ENCODE data around the gene PSG5.
"Not testable (repeated sequence)": the region's sequence is repeated elsewhere in the genome, so short reads cannot be mapped to it uniquely, and the experiment has no call there.

The PSG5 gene

DNA sequence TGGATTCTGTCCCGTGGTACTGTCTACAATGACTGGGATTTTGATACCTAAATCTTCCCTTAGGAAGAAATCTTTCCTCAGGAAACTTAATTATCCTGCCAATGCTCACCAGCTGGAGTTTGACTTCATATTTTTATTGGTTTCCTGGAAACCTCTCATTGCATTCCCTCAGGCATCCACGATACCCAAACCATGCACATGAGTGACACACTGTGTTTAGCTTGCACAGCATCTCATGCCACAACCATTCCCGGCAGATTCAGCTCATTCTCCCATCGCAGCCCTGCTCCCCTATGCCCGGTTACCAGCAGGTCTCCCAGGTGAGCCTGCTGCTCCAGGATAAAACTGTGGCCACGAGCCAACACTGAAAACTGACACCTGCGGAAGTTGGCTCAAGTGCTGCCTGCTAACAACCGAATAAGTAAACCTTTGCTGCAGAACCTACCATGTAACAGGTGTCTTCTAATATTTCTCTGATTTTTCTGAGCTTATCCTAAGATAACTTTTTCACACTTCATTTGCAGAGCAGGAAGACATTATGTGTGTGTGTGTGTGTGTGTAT lies 55.0 kb downstream of the PSG5 start:
- 69 to 80% methylated on average over 7 of the region's 8 CpGs for WGBS, 2 experiments (ENCODE audit: insufficient coverage in 2 of 2)
- not testable (repeated sequence) for H3K4me1 ChIP-seq (ENCODE audit: control insufficient read depth, insufficient read depth, low read length, poor library complexity, severe bottlenecking)

DNA sequence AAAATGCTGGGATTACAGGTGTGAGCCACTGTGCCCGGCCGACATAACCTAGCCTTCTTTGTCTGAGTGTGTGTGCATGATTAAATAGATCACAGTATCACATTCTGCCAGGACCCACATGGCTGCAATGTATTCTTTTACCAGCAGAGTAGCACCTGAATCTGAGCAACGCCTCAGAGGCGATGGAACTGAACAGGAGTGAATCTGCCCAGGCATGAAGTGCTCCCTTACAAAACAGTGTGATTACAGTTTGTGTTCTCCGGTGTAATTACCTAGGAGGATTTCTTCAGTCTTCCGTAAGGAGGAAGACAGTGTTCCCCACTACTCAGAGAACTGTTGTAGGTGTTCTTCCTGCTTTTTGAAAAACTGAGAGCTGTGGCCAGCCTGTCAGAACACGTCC lies 57.1 kb downstream of the PSG5 start:
- H3K4me1 ChIP-seq (ENCODE audit: control insufficient read depth, insufficient read depth, low read length, poor library complexity, severe bottlenecking); H3K4me3 ChIP-seq (ENCODE audit: extremely low read depth, insufficient read depth, low read length, poor library complexity, severe bottlenecking); H3K27ac ChIP-seq (ENCODE audit: low read depth, low read length, severe bottlenecking); H3K36me3 ChIP-seq (ENCODE audit: control insufficient read depth, insufficient read depth, low read length); H3K9me3 ChIP-seq (ENCODE audit: control insufficient read depth, low read length): not testable (repeated sequence)
- 87 to 90% methylated on average over 2 to 3 of the region's 7 CpGs for WGBS, 2 experiments (ENCODE audit: insufficient coverage in 2 of 2)

More for the DNA sequence above, 55.0 kb downstream of the PSG5 start:
- H3K27ac ChIP-seq (ENCODE audit: low read depth, low read length, severe bottlenecking); H3K36me3 ChIP-seq (ENCODE audit: control insufficient read depth, insufficient read depth, low read length); H3K4me3 ChIP-seq (ENCODE audit: extremely low read depth, insufficient read depth, low read length, poor library complexity, severe bottlenecking); H3K9me3 ChIP-seq (ENCODE audit: control insufficient read depth, low read length): not testable (repeated sequence)

DNA sequence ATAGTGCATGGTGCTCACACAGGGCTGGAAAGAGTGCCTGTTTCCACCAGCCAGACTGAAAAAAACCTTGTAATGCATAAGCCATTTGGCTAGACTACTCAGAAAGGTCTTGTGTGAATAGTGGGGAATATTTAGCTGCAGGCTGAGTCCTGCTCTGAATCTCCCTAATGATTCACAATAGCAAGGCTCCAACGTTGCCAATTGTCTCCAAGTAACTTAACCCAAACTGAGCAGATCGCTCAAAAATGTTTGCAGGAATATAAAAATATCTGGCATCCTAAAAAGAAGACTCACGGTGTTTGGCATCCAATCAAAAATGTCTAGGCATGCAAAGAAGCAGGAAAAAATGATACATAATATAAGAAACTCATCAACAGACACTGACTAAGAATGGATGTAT lies 59.0 kb downstream of the PSG5 start:
- H3K4me3 ChIP-seq (ENCODE audit: extremely low read depth, insufficient read depth, low read length, poor library complexity, severe bottlenecking); H3K36me3 ChIP-seq (ENCODE audit: control insufficient read depth, insufficient read depth, low read length); H3K9me3 ChIP-seq (ENCODE audit: control insufficient read depth, low read length); H3K27ac ChIP-seq (ENCODE audit: low read depth, low read length, severe bottlenecking); H3K4me1 ChIP-seq (ENCODE audit: control insufficient read depth, insufficient read depth, low read length, poor library complexity, severe bottlenecking): not testable (repeated sequence)
- 90% methylated on average over 2 of the region's 3 CpGs; no CpG with 5 or more reads in 1 of the 2 experiments for WGBS, 2 experiments (ENCODE audit: insufficient coverage in 2 of 2)

DNA sequence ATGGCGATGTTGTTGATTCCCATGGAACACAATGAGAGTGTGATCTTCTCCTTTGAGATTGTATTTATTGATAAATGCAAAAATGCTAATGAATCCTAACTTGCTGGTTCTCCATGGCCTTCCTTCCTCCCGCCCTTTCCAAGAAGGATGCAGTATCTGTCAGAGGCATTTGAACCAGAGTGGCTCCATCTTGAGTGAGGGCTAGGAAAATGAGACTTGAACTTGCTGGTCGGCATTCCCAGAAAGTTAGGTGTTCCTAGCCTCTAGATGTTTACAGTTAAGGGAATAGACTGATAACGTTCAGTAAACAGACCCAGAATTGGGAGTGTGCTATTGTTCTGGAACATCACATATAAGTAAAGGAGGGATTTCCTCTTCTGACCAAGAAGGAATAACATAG lies 59.6 kb downstream of the PSG5 start:
- Histone ChIP-seq H3K36me3 (ENCODE audit: control insufficient read depth, insufficient read depth, low read length) (no peaks in the 10 kb centered on the region), H3K27ac (ENCODE audit: low read depth, low read length, severe bottlenecking) (no peak overlapping the region), H3K4me1 (ENCODE audit: control insufficient read depth, insufficient read depth, low read length, poor library complexity, severe bottlenecking) (peaks cover 3% of the 10 kb centered on the region), H3K4me3 (ENCODE audit: extremely low read depth, insufficient read depth, low read length, poor library complexity, severe bottlenecking) (no peak overlapping the region), H3K9me3 (ENCODE audit: control insufficient read depth, low read length) (peaks cover 13% of the 10 kb centered on the region)
- 60 to 84% methylated on average over 1 to 2 of the region's 4 CpGs for WGBS, 2 experiments (ENCODE audit: insufficient coverage in 2 of 2)

DNA sequence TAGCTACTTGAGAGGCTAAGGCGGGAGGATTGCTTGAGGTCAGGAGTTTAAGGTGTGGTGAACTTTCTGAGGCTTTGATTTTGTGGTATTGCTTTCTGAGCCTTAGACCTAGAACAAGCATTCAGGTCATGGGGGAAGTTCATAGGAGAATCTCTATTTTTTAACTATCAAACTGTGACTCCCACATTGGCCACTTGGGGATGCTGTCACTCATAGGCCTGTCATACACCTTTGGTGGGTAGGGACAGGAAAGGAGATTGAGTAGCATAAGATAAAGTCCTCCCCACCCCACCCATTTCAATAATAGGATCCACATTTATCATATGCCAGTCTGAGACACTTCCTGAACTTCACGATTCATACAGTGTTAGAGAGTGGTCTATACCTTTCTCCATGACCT lies 62.0 kb downstream of the PSG5 start:
- Histone ChIP-seq H3K9me3 (ENCODE audit: control insufficient read depth, low read length) (peaks cover 13% of the 10 kb centered on the region), H3K36me3 (ENCODE audit: control insufficient read depth, insufficient read depth, low read length) (no peaks in the 10 kb centered on the region), H3K4me3 (ENCODE audit: extremely low read depth, insufficient read depth, low read length, poor library complexity, severe bottlenecking) (no peak overlapping the region), H3K27ac (ENCODE audit: low read depth, low read length, severe bottlenecking) (no peak overlapping the region), H3K4me1 (ENCODE audit: control insufficient read depth, insufficient read depth, low read length, poor library complexity, severe bottlenecking) (peaks cover 6% of the 10 kb centered on the region)
- WGBS, 2 experiments (ENCODE audit: insufficient coverage in 2 of 2), result 67% methylated on average over 1 of the region's 2 CpGs; no CpG with 5 or more reads in 1 of the 2 experiments

DNA sequence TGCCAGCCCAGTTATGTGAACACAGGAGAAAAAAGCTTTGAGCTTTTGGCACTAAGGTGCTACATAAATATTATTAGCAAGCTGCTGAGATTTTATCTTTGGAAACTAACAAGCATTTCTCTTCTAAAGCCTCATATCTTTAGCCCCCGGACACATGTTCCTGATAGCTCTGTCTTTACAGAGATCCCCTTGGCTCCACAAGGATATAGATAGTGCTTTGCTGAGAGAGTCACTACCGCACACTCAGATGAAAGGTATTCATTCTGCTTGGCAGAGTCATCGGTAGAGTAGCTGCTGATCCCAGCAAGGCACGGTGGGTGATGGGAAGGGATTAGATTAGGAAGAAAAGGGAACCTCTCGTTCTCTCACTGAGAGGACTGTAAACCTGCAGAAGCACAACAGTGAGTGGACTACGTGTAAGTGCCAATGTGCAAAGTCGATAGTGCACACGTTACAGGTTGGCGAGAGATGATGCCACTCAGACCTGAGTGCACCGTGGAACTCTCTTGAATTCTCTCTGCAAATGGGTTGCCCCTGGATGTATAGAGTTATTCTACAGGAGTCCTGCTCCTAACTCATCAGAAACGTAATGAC lies 65.8 kb downstream of the PSG5 start:
- WGBS, 2 experiments (ENCODE audit: insufficient coverage in 2 of 2), result 82 to 91% methylated on average over 7 to 10 of the region's 11 CpGs
- not testable (repeated sequence) for H3K4me3 ChIP-seq (ENCODE audit: extremely low read depth, insufficient read depth, low read length, poor library complexity, severe bottlenecking); H3K36me3 ChIP-seq (ENCODE audit: control insufficient read depth, insufficient read depth, low read length); H3K4me1 ChIP-seq (ENCODE audit: control insufficient read depth, insufficient read depth, low read length, poor library complexity, severe bottlenecking)
- H3K27ac ChIP-seq (ENCODE audit: low read depth, low read length, severe bottlenecking), result peak overlapping the region; percentile 77
- peaks cover 16% of the 10 kb centered on the region for H3K9me3 ChIP-seq (ENCODE audit: control insufficient read depth, low read length)

DNA sequence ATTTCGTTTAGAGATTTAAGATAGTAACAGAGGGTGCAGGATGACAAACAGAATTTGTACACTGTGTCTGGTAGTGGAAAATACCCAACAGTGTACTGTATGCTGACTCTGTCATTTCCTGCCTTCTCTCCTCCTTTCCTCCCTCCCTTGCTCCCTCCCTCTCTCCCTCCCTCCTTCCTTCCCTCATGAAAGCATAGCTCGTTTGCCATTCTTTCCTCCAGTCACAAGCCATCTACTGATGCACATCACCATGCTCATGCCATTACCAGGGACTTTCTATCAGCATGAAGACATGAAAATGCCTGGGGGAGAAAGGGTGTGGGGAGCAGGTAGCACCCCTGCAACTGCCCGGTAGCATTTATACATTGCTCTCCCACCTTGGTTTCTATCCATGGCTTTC lies 66.8 kb downstream of the PSG5 start:
- 80 to 83% methylated on average over 1 to 2 of the region's 3 CpGs for WGBS, 2 experiments (ENCODE audit: insufficient coverage in 2 of 2)
- H3K36me3 ChIP-seq (ENCODE audit: control insufficient read depth, insufficient read depth, low read length); H3K4me3 ChIP-seq (ENCODE audit: extremely low read depth, insufficient read depth, low read length, poor library complexity, severe bottlenecking); H3K4me1 ChIP-seq (ENCODE audit: control insufficient read depth, insufficient read depth, low read length, poor library complexity, severe bottlenecking): not testable (repeated sequence)
- Histone ChIP-seq H3K9me3 (ENCODE audit: control insufficient read depth, low read length) (peaks cover 18% of the 10 kb centered on the region), H3K27ac (ENCODE audit: low read depth, low read length, severe bottlenecking) (peak overlapping the region; percentile 77)
